HCT116 (cell line): ENCODE measurements around the gene BCKDHB. TPM values are rescaled to one million over a fixed set of nuclear protein-coding genes. Genes with fewer than 3 reads are reported as not detected.

Source experiments
- ATAC-seq: fragments of 200-7000 bp; cut with Tn5 transposase; 2 replicates; pipeline ENCODE4 v1.9.1; 2020; ENCODE audit warnings: mild to moderate bottlenecking, moderate library complexity
- BruUV-seq: library from RNA; stranded (reverse); fragments of 400-500 nt; replicated peaks from 2 replicates; lab custom pipeline; 2021; lab: Mats Ljungman, UMichigan
- CTCF ChIA-PET: fragments of 300-600 bp; sonication (Branson Sonifier 250); formaldehyde crosslinking; loops from one replicate; lab custom pipeline; 2021; ENCODE audit warnings: antibody characterized with exemption; lab: Charles Lee
- POLR2A ChIA-PET: fragments of 300-600, 350-600 bp; sonication (Branson Sonifier 250); formaldehyde crosslinking; loops from one replicate; lab custom pipeline; 2021; ENCODE audit warnings: antibody characterized with exemption; lab: Charles Lee
- RAD21 ChIA-PET, 2 experiments: fragments of 300-600 bp; sonication (Branson Sonifier 250); formaldehyde crosslinking; loops; one replicate each; lab custom pipeline; 2023; ENCODE audit warnings: low total read pairs in 2 of 2; ENCODE audit not compliant: uncharacterized antibody in 2 of 2, unreplicated experiment in 2 of 2, low non-redundant PET in 1 of 2; lab: Charles Lee
- DNase-seq: peaks from one replicate; pipeline ENCODE4 v3.0.0-alpha.2; 2010; ENCODE audit warnings: low read depth, low spot score
- H2AFZ ChIP-seq: fragments of 200-600 bp; shearing (Covaris generic), sonication (generic); 2 replicates; pipeline ENCODE4 v1.6.1; 2017; ENCODE audit warnings: low read depth, mixed run types, mixed read lengths, antibody characterized with exemption, low read length; ENCODE audit not compliant: poor library complexity, severe bottlenecking
- H3K27ac ChIP-seq: 2 replicates; pipeline ENCODE4 v1.5.1; 2012; ENCODE audit warnings: low read depth, low read length
- H3K27me3 ChIP-seq: fragments of 200-600 bp; sonication (generic); 2 replicates; pipeline ENCODE4 v1.6.1; 2016; ENCODE audit warnings: mixed run types, low read length, mixed read lengths; ENCODE audit not compliant: insufficient read depth
- H3K36me3 ChIP-seq, 2 experiments: fragments of 200-500 bp in 1 of 2; fragments of 200-600 bp in 1 of 2; sonication (Bioruptor generic) in 1 of 2; sonication (generic) in 1 of 2; 2 replicates each; pipeline versions ENCODE4 v1.5.1 to v1.6.1; 2014 to 2016; ENCODE audit warnings: low read length in 2 of 2, inconsistent platforms in 1 of 2, mixed read lengths in 1 of 2, mixed run types in 1 of 2; ENCODE audit not compliant: insufficient read depth in 2 of 2, control insufficient read depth in 1 of 2
- H3K4me1 ChIP-seq, 2 experiments: fragments of 200-600 bp in 1 of 2; sonication (generic) in 1 of 2; 2 replicates each; pipeline versions ENCODE4 v1.5.1 to v1.6.1; 2012 to 2017; ENCODE audit warnings: low read length in 2 of 2, inconsistent platforms in 1 of 2, mild to moderate bottlenecking in 1 of 2, mixed read lengths in 1 of 2, mixed run types in 1 of 2, moderate library complexity in 1 of 2; ENCODE audit not compliant: insufficient read depth in 2 of 2, control insufficient read depth in 1 of 2
- H3K4me2 ChIP-seq: fragments of 200-600 bp; sonication (generic); 2 replicates; pipeline ENCODE4 v1.6.1; 2017; ENCODE audit warnings: mixed run types, low read length, mixed read lengths
- H3K4me3 ChIP-seq, 2 experiments: fragments of 200-600 bp in 1 of 2; sonication (generic) in 1 of 2; replicated peaks in 1 of 2; 2 replicates each; pipeline ENCODE4 v1.5.1; 2011 to 2016; ENCODE audit warnings: low read length in 2 of 2, control low read depth in 1 of 2, low read depth in 1 of 2, mild to moderate bottlenecking in 1 of 2, mixed read lengths in 1 of 2, mixed run types in 1 of 2
- H3K79me2 ChIP-seq: fragments of 200-600 bp; sonication (generic); 2 replicates; pipeline ENCODE4 v1.6.1; 2017; ENCODE audit warnings: mild to moderate bottlenecking, mixed run types, low read length, moderate library complexity, mixed read lengths; ENCODE audit not compliant: insufficient read depth
- H3K9ac ChIP-seq: fragments of 200-600 bp; sonication (generic); 2 replicates; pipeline ENCODE4 v1.6.1; 2016; ENCODE audit warnings: low read length, mixed read lengths
- H3K9me2 ChIP-seq: fragments of 200-600 bp; sonication (generic), shearing (Covaris generic); 2 replicates; pipeline ENCODE4 v1.6.1; 2017; ENCODE audit warnings: mixed run types, mild to moderate bottlenecking, moderate library complexity; ENCODE audit not compliant: insufficient read depth
- H3K9me3 ChIP-seq, 2 experiments: fragments of 200-500 bp in 1 of 2; fragments of 200-600 bp in 1 of 2; sonication (Bioruptor generic) in 1 of 2; sonication (generic) in 1 of 2; 2 replicates each; pipeline ENCODE4 v1.6.1; 2014 to 2017; ENCODE audit warnings: low read length in 2 of 2, mixed read lengths in 2 of 2, inconsistent platforms in 1 of 2, low read depth in 1 of 2, mild to moderate bottlenecking in 1 of 2, mixed run types in 1 of 2, moderate library complexity in 1 of 2; ENCODE audit not compliant: control insufficient read depth in 1 of 2, insufficient read depth in 1 of 2
- H4K20me1 ChIP-seq: fragments of 200-600 bp; sonication (generic), shearing (Covaris generic); 2 replicates; pipeline ENCODE4 v1.6.1; 2017; ENCODE audit warnings: mixed run types, mild to moderate bottlenecking, moderate library complexity; ENCODE audit not compliant: insufficient read depth
- CEBPB ChIP-seq: IDR thresholded peaks from 2 replicates; pipeline ENCODE4 v1.6.1; 2012; ENCODE audit warnings: low read depth
- EGR1 ChIP-seq: IDR thresholded peaks from 2 replicates; pipeline ENCODE4 v1.6.1; 2012; ENCODE audit warnings: low read depth
- ELF1 ChIP-seq: IDR thresholded peaks from 2 replicates; pipeline ENCODE4 v1.6.1; 2012; ENCODE audit warnings: low read depth, borderline replicate concordance
- EZH2 ChIP-seq: fragments of 200-600 bp; sonication (generic); IDR thresholded peaks from 2 replicates; pipeline ENCODE4 v1.6.1; 2017; ENCODE audit warnings: antibody characterized with exemption, mixed run types
- EZH2phosphoT487 ChIP-seq: fragments of 200-600 bp; IDR thresholded peaks from 2 replicates; pipeline ENCODE4 v1.6.1; 2018; ENCODE audit warnings: antibody characterized with exemption, borderline replicate concordance
- FOSL1 ChIP-seq: IDR thresholded peaks from 2 replicates; pipeline ENCODE4 v1.6.1; 2012; ENCODE audit warnings: low read depth
- JUND ChIP-seq: IDR thresholded peaks from 2 replicates; pipeline ENCODE4 v1.6.1; 2012
- POLR2A ChIP-seq: IDR thresholded peaks from 2 replicates; pipeline ENCODE4 v1.7.0; 2011; ENCODE audit warnings: borderline replicate concordance; ENCODE audit not compliant: insufficient read depth, insufficient read length; ENCODE audit errors: extremely low read depth
- RAD21 ChIP-seq: IDR thresholded peaks from 2 replicates; pipeline ENCODE4 v1.6.1; 2012; ENCODE audit warnings: low read depth, mild to moderate bottlenecking
- SP1 ChIP-seq: IDR thresholded peaks from 2 replicates; pipeline ENCODE4 v1.6.1; 2012; ENCODE audit warnings: low read depth
- SRF ChIP-seq: IDR thresholded peaks from 2 replicates; pipeline ENCODE4 v1.6.1; 2012; ENCODE audit warnings: low read depth
- TCF7L2 ChIP-seq: IDR thresholded peaks from 2 replicates; pipeline ENCODE4 v1.7.0; 2011; ENCODE audit warnings: borderline replicate concordance, inconsistent platforms; ENCODE audit not compliant: insufficient read depth, insufficient read length; ENCODE audit errors: extremely low read depth
- YY1 ChIP-seq: IDR thresholded peaks from 2 replicates; pipeline ENCODE4 v1.6.1; 2011; ENCODE audit warnings: low read length, low read depth, moderate library complexity, mild to moderate bottlenecking; ENCODE audit not compliant: insufficient replicate concordance; ENCODE audit errors: extremely low read depth
- ZFX ChIP-seq: fragments of 450-650 bp; IDR thresholded peaks from 2 replicates; pipeline ENCODE4 v1.6.1; 2017
- ZNF274 ChIP-seq: fragments of 200-500 bp; sonication (Bioruptor generic); IDR thresholded peaks from 2 replicates; pipeline ENCODE4 v1.6.1; 2014; ENCODE audit warnings: mild to moderate bottlenecking, low read depth, low read length, inconsistent platforms
- intact Hi-C: fragments of 100-400 bp; cut with micrococcal nuclease; formaldehyde crosslinking; loops from 2 replicates; pipeline ENCODE4 v1.10.0; 2022
- total RNA-seq: library from RNA; stranded (reverse); gene quantifications from one replicate; pipeline ENCODE4 v1.2.1, GENCODE V29; 2021; ENCODE audit not compliant: unreplicated experiment
- TF ChIP-seq, protein P1 (sequence below): IDR thresholded peaks from 2 replicates; pipeline ENCODE4 v1.6.1; 2012
- TF ChIP-seq, protein P2 (sequence below): IDR thresholded peaks from 2 replicates; pipeline ENCODE4 v1.6.1; 2012
- TF ChIP-seq, protein P3 (sequence below): IDR thresholded peaks from 2 replicates; pipeline ENCODE4 v1.6.1; 2011; ENCODE audit warnings: mild to moderate bottlenecking, low read length, moderate library complexity; ENCODE audit not compliant: insufficient replicate concordance; ENCODE audit errors: extremely low read depth

Gene BCKDHB
- total RNA-seq, 1 experiment from 2014 or later = 11.2 TPM

DNA sequence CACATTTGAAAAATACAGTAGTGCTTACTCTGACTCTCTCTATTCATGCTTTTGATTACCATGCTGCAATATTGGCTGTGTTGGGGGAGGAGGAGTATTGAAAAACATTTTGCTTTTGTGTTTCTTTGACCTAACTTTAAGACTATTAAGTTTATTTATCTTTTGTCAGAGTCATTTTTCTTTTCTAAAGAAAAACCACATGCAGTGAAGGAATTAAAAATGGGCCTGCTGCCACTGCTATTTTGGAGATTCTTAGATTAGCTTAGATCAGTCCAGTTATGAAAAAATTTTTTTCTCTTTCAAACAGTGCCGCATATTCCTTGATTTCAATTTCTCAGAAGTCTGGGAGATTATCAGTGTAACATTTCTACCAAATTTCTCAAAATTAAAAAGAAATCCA lies 36.1 kb downstream of the BCKDHB start:
- Histone ChIP-seq H3K9me3 (no peaks in the 10 kb centered on the region), H3K4me3 (no peak overlapping the region), H3K4me1 (peaks cover 19 to 20% of the 10 kb centered on the region in 2 experiments), H2AFZ (no peak overlapping the region), H3K79me2 (no peaks in the 10 kb centered on the region), H3K36me3 (no peaks in the 10 kb centered on the region), H3K4me2 (peak overlapping the region; percentile 51; the same call in 1 of the 2 replicates), H3K27ac (no peak overlapping the region), H3K9me2 (no peaks in the 10 kb centered on the region), H4K20me1 (no peaks in the 10 kb centered on the region), H3K27me3 (no peaks in the 10 kb centered on the region), H3K9ac (no peak overlapping the region)
- CTCF ChIA-PET = no interaction called here
- RAD21 ChIA-PET = no interaction called here
- intact Hi-C loops = no loop called here
- BruUV-seq = no TSS peak
- DNase-seq = no peak
- ATAC-seq = no peak
- POLR2A ChIA-PET = no interaction called here
- no peak for TF ChIP-seq JUND
- TF ChIP-seq EZH2 = no peak
- TF ChIP-seq, protein P1, sequence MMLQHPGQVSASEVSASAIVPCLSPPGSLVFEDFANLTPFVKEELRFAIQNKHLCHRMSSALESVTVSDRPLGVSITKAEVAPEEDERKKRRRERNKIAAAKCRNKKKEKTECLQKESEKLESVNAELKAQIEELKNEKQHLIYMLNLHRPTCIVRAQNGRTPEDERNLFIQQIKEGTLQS = no peak
- TF ChIP-seq RAD21 = no peak

DNA sequence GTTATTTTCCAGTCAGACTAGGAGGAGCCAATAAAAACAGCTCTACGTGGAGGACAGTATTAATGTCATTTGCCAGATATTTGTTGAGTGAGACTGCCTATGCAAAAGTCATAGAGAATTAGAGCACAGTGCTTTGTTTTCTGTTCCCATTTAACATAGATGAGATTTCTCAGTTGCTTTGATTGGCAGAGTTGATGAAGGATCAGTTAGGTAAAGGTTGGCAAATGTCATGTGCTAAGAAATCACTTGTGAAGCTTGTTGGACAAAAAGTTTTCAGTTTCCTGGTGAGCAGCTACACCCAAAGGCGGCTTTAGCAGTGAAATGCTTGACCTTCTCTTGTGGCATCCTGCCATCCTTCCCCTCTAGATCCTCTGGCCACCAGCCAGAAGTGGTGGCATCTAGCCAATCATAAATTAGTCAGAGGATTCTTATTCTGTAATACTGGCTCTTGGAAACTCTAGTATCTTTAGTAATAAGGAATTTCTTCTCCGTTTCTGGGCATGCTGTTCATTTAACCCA lies 37.0 kb downstream of the BCKDHB start:
- Histone ChIP-seq H2AFZ (no peak overlapping the region), H3K27ac (peak overlapping the region; percentile 14; the same call in 1 of the 2 replicates), H3K79me2 (no peaks in the 10 kb centered on the region), H3K27me3 (no peaks in the 10 kb centered on the region), H3K9me3 (no peaks in the 10 kb centered on the region), H3K4me3 (no peak overlapping the region), H3K9ac (no peak overlapping the region), H3K4me1 (peaks cover 19 to 20% of the 10 kb centered on the region in 2 experiments), H3K36me3 (no peaks in the 10 kb centered on the region), H3K4me2 (peak overlapping the region; percentile 51), H4K20me1 (no peaks in the 10 kb centered on the region), H3K9me2 (no peaks in the 10 kb centered on the region)
- ChIA-PET CTCF (no interaction called here), RAD21 (no interaction called here), POLR2A (no interaction called here)
- intact Hi-C loops = no loop called here
- no TSS peak for BruUV-seq
- peak; percentile 67 for DNase-seq
- peak; percentile 67 for ATAC-seq
- TF ChIP-seq RAD21 (peak; percentile 39), EZH2phosphoT487 (no peak), FOSL1 (peak; percentile 29; the same call in 1 of the 2 replicates), ZFX (no peak), ELF1 (no peak), TCF7L2 (no peak), YY1 (no peak), SRF (no peak), JUND (peak; percentile 41; the same call in 1 of the 2 replicates), EGR1 (no peak), CEBPB (peak; percentile 46; the same call in 1 of the 2 replicates), SP1 (peak; percentile 47), POLR2A (no peak), ZNF274 (no peak), EZH2 (no peak)
- TF ChIP-seq, protein P2, sequence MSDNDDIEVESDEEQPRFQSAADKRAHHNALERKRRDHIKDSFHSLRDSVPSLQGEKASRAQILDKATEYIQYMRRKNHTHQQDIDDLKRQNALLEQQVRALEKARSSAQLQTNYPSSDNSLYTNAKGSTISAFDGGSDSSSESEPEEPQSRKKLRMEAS = 0 out of 2 replicates have a peak, but pooled peaks have one; percentile 28
- TF ChIP-seq, protein P3, sequence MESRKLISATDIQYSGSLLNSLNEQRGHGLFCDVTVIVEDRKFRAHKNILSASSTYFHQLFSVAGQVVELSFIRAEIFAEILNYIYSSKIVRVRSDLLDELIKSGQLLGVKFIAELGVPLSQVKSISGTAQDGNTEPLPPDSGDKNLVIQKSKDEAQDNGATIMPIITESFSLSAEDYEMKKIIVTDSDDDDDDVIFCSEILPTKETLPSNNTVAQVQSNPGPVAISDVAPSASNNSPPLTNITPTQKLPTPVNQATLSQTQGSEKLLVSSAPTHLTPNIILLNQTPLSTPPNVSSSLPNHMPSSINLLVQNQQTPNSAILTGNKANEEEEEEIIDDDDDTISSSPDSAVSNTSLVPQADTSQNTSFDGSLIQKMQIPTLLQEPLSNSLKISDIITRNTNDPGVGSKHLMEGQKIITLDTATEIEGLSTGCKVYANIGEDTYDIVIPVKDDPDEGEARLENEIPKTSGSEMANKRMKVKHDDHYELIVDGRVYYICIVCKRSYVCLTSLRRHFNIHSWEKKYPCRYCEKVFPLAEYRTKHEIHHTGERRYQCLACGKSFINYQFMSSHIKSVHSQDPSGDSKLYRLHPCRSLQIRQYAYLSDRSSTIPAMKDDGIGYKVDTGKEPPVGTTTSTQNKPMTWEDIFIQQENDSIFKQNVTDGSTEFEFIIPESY = no peak
- TF ChIP-seq, protein P1 = no peak
